Measurements from ENCODE around the gene AP4B1.

GRCh38 chr1:113928941-113929749 lies 24.5 kb upstream of the AP4B1 start, which contains the start of gene HIPK1:
- TF ChIP-seq EZH2 (IDR thresholded peaks at IDR 0.05) (no peak), POLR2AphosphoS5 (IDR thresholded peaks at IDR 0.05; ENCODE audit: borderline replicate concordance, low read depth, low read length) (peak; percentile 80), FOXP2 (optimal IDR thresholded peaks at IDR 0.05; ENCODE audit: control extremely low read depth, extremely low read length, insufficient read depth) (no peak)
